A673 (cell line): ENCODE results near the gene MAL. TPM values are rescaled to one million over a fixed set of nuclear protein-coding genes. Genes with fewer than 3 reads are reported as not detected.

ENCODE experiments used
- BruUV-seq: library from RNA; stranded (reverse); fragments of 400-500 nt; replicated peaks from 2 replicates; lab custom pipeline; 2021; lab: Mats Ljungman, UMichigan
- CTCF ChIA-PET: fragments of 300-600 bp; sonication (Branson Sonifier 250); formaldehyde crosslinking; loops from one replicate; lab custom pipeline; 2022; ENCODE audit warnings: antibody characterized with exemption; lab: Charles Lee
- POLR2A ChIA-PET: fragments of 300-600 bp; sonication (Branson Sonifier 250); formaldehyde crosslinking; loops from one replicate; lab custom pipeline; 2022; ENCODE audit warnings: antibody characterized with exemption; ENCODE audit not compliant: low non-redundant PET; lab: Charles Lee
- DNase-seq: peaks from one replicate; pipeline ENCODE4 v3.0.0-alpha.2; 2015; ENCODE audit warnings: low spot score
- H3K27ac ChIP-seq: fragments of 200-600 bp; sonication (generic); 2 replicates; pipeline ENCODE4 v1.5.1; 2016; ENCODE audit warnings: mixed run types, low read depth, mild to moderate bottlenecking, mixed read lengths, antibody characterized with exemption, low read length; ENCODE audit not compliant: poor library complexity, severe bottlenecking
- H3K27me3 ChIP-seq: fragments of 200-600 bp; sonication (generic); replicated peaks from 2 replicates; pipeline ENCODE4 v1.6.1; 2017; ENCODE audit warnings: mixed run types, low read depth, mild to moderate bottlenecking, mixed read lengths, antibody characterized with exemption, low read length; ENCODE audit not compliant: insufficient read depth, poor library complexity
- H3K36me3 ChIP-seq: fragments of 200-600 bp; sonication (generic); 2 replicates; pipeline ENCODE4 v1.6.1; 2016; ENCODE audit warnings: mixed run types, mild to moderate bottlenecking, mixed read lengths, antibody characterized with exemption, low read length; ENCODE audit not compliant: insufficient read depth, poor library complexity, severe bottlenecking
- H3K4me1 ChIP-seq: fragments of 200-600 bp; sonication (generic); 2 replicates; pipeline ENCODE4 v1.6.1; 2017; ENCODE audit warnings: mixed run types, mild to moderate bottlenecking, mixed read lengths, antibody characterized with exemption, low read length; ENCODE audit not compliant: insufficient read depth, poor library complexity, severe bottlenecking
- H3K4me3 ChIP-seq: fragments of 200-600 bp; sonication (generic); 2 replicates; pipeline ENCODE4 v1.5.1; 2016; ENCODE audit warnings: low read depth, mixed run types, mild to moderate bottlenecking, mixed read lengths, low read length; ENCODE audit not compliant: poor library complexity, severe bottlenecking
- H3K9me3 ChIP-seq: fragments of 200-600 bp; sonication (generic); 2 replicates; pipeline ENCODE4 v1.6.1; 2016; ENCODE audit warnings: mixed run types, low read depth, mild to moderate bottlenecking, mixed read lengths, antibody characterized with exemption, low read length; ENCODE audit not compliant: poor library complexity, severe bottlenecking
- EZH2 ChIP-seq: fragments of 200-600 bp; sonication (generic); IDR thresholded peaks from 2 replicates; pipeline ENCODE4 v1.6.1; 2017; ENCODE audit warnings: borderline replicate concordance, low read depth, mild to moderate bottlenecking, mixed read lengths, antibody characterized with exemption, low read length; ENCODE audit not compliant: poor library complexity, severe bottlenecking
- intact Hi-C: fragments of 100-400 bp; cut with micrococcal nuclease; formaldehyde crosslinking; loops from one replicate; pipeline ENCODE4 v1.10.0; 2022; ENCODE audit not compliant: unreplicated experiment
- total RNA-seq: library from RNA; stranded (reverse); gene quantifications from 2 replicates; pipeline ENCODE4 v1.2.3, GENCODE V29; 2021
- TF ChIP-seq, protein P1 (sequence below): fragments of 300-800, 200-600 bp; sonication (generic); conservative IDR thresholded peaks from 2 replicates; pipeline ENCODE4 v1.5.1; 2017; ENCODE audit warnings: low read depth, mild to moderate bottlenecking, antibody characterized with exemption, low read length, moderate library complexity, mixed read lengths

MAL gene
- total RNA-seq, 1 experiment from 2014 or later: not detected

GRCh38 chr2:95042472-95043271 is 17.2 kb downstream of the MAL start:
- intact Hi-C loops: no loop called here
- no TSS peak for BruUV-seq
- Histone ChIP-seq H3K27me3 (peaks cover 7% of the 10 kb centered on the region), H3K4me3 (no peak overlapping the region), H3K27ac (no peak overlapping the region), H3K36me3 (no peaks in the 10 kb centered on the region), H3K9me3 (no peaks in the 10 kb centered on the region), H3K4me1 (no peaks in the 10 kb centered on the region)
- ChIA-PET CTCF (no interaction called here), POLR2A (no interaction called here)
- TF ChIP-seq EZH2: no peak
- TF ChIP-seq, protein P1, sequence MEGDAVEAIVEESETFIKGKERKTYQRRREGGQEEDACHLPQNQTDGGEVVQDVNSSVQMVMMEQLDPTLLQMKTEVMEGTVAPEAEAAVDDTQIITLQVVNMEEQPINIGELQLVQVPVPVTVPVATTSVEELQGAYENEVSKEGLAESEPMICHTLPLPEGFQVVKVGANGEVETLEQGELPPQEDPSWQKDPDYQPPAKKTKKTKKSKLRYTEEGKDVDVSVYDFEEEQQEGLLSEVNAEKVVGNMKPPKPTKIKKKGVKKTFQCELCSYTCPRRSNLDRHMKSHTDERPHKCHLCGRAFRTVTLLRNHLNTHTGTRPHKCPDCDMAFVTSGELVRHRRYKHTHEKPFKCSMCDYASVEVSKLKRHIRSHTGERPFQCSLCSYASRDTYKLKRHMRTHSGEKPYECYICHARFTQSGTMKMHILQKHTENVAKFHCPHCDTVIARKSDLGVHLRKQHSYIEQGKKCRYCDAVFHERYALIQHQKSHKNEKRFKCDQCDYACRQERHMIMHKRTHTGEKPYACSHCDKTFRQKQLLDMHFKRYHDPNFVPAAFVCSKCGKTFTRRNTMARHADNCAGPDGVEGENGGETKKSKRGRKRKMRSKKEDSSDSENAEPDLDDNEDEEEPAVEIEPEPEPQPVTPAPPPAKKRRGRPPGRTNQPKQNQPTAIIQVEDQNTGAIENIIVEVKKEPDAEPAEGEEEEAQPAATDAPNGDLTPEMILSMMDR: no peak
- DNase-seq: no peak

- H3K4me3 ChIP-seq: no peak overlapping the region
- intact Hi-C loops: no loop called here
- H3K4me1 ChIP-seq: no peaks in the 10 kb centered on the region
- H3K27me3 ChIP-seq: peaks cover 7% of the 10 kb centered on the region
- ChIA-PET POLR2A (no interaction called here), CTCF (no interaction called here)
- no peaks in the 10 kb centered on the region for H3K9me3 ChIP-seq
- peak; percentile 57 for DNase-seq
- no TSS peak for BruUV-seq
- TF ChIP-seq, protein P1: no peak
- no peak for TF ChIP-seq EZH2
- no peaks in the 10 kb centered on the region for H3K36me3 ChIP-seq
- no peak overlapping the region for H3K27ac ChIP-seq
Observed at GRCh38 chr2:95043300-95044093, 18.0 kb downstream of the MAL start.

GRCh38 chr2:95044601-95045000 is 19.1 kb downstream of the MAL start:
- Histone ChIP-seq H3K4me3 (no peak overlapping the region), H3K27ac (no peak overlapping the region), H3K27me3 (peaks cover 7% of the 10 kb centered on the region), H3K36me3 (no peaks in the 10 kb centered on the region), H3K4me1 (no peaks in the 10 kb centered on the region), H3K9me3 (no peaks in the 10 kb centered on the region)
- no peak for DNase-seq
- BruUV-seq: no TSS peak
- CTCF ChIA-PET: interaction anchor here (1.4 kb wide), 1 partner anchor 22 kb away, joined by 3 read pairs; no protein-coding TSS in a partner anchor
- intact Hi-C loops: no loop called here
- POLR2A ChIA-PET: no interaction called here
- no peak for TF ChIP-seq EZH2
- TF ChIP-seq, protein P1: no peak
